ENCODE measurements around the gene PRKG2.

GRCh38 chr4:81250430-81250829, 35.4 kb upstream of the PRKG2 start:
- TF ChIP-seq CTCF (conservative IDR thresholded peaks at IDR 0.05; ENCODE audit: low read depth, low read length) (no peak), EZH2 (IDR thresholded peaks at IDR 0.05; ENCODE audit: borderline replicate concordance, low read depth, low read length, poor library complexity, severe bottlenecking) (no peak)

Measured in A673 (cell line).